ENCODE measurements around the gene MCRIP2. TPM values are rescaled to one million over a fixed set of nuclear protein-coding genes. Genes with fewer than 3 reads are reported as not detected.

Gene MCRIP2
- total RNA-seq, 4 donors from 2014 or later = 61.3 to 124 (median 69.1) TPM

DNA sequence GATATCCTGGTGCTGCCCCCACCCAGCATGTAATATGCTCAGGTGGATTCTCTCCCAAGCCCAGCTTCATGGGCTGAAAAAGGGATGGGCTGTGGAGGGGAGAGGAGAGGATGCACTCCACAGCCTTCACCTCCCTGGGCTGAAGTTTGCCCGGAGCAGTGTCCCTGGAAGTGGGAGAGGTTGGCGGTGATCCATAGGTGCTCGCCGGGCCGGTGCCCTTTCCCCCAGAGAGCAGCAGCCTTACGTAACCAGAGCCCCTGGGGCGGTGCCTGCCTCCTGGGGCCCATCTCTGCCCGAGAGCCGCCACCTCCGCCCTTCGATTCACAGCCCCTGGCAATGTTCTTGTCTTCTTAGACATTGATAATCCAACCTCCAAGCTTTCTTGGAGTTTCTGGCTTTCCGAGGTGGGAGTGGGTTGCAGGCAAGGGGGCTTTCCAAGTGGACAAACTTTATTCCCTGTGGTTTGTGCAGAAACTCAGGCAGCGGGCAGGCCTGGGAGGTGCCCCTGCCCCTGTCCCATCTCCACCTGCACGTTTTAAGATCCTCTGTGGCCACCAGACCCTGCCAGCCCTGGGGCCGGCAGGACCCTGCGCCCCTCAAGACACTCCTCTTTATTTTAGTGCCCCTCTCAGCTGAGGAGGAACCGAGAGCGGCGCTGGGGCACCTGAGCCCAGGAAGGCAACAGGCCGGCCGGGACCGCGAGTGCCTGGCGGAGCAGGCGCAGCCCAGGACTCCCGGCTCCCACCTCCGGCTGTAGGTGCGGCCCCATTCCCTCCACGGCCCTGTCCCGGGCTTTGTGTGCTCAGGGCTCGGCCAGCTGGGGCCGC lies 4.4 kb downstream of the MCRIP2 start:
- 62 to 68% methylated on average over 30 of the region's 32 CpGs for WGBS, 2 donors
- Histone ChIP-seq H3K27me3 (no peaks in the 10 kb centered on the region), H3K9me3 (no peaks in the 10 kb centered on the region), H3K36me3 (no peaks in the 10 kb centered on the region), H3K27ac (peak overlapping the region; percentile 28 to 92 (median 61)), H3K4me1 (peaks cover 56 to 71% of the 10 kb centered on the region in 2 donors), H3K4me3 (replicated peaks in 1 of 3) (no peak overlapping the region)
- peak; percentile 84 to 90 for DNase-seq
- TF ChIP-seq POLR2A (IDR thresholded peaks at IDR 0.05) = no peak
- TF ChIP-seq, protein P1, sequence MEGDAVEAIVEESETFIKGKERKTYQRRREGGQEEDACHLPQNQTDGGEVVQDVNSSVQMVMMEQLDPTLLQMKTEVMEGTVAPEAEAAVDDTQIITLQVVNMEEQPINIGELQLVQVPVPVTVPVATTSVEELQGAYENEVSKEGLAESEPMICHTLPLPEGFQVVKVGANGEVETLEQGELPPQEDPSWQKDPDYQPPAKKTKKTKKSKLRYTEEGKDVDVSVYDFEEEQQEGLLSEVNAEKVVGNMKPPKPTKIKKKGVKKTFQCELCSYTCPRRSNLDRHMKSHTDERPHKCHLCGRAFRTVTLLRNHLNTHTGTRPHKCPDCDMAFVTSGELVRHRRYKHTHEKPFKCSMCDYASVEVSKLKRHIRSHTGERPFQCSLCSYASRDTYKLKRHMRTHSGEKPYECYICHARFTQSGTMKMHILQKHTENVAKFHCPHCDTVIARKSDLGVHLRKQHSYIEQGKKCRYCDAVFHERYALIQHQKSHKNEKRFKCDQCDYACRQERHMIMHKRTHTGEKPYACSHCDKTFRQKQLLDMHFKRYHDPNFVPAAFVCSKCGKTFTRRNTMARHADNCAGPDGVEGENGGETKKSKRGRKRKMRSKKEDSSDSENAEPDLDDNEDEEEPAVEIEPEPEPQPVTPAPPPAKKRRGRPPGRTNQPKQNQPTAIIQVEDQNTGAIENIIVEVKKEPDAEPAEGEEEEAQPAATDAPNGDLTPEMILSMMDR (IDR thresholded peaks at IDR 0.05) = no peak
- intact Hi-C loops (cut with DNase I) = no loop called here

DNA sequence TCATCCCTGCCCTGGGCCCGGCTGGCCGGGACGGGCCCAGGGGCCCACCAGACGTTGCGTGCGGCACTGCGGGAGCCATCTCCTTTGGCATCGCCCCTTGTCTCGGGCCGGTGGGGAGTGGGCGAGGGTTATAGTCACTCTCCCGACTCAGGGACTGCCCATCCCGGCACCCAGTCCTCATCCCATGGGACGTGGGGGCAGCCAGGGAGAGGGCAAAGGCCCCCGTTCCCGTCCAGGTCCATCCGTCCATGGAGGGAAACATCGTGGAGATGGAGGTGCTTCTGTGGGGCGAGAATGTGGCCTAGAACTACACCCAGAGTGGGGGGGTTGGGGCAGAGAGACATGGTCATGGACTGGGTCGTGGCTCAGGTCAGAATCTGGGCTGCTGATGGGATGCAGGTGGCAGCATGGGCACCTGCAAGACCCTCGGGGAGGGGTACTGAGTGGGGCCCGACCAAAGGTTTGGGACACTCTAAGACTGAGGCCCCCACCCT lies 5.1 kb downstream of the MCRIP2 start:
- no peaks in the 10 kb centered on the region for H3K36me3 ChIP-seq
- no peak overlapping the region for H3K4me3 ChIP-seq (replicated peaks in 1 of 3)
- DNase-seq = no peak
- H3K4me1 ChIP-seq = peaks cover 51 to 67% of the 10 kb centered on the region in 2 donors
- H3K27me3 ChIP-seq = no peaks in the 10 kb centered on the region
- peak overlapping the region in 2 of 3 donors; percentile 61 to 92 for H3K27ac ChIP-seq
- no peak for TF ChIP-seq POLR2A (IDR thresholded peaks at IDR 0.05)
- TF ChIP-seq, protein P1 (IDR thresholded peaks at IDR 0.05) = no peak
- intact Hi-C loops (cut with DNase I) = no loop called here
- H3K9me3 ChIP-seq = no peaks in the 10 kb centered on the region
- 82 to 94% methylated on average over 17 to 22 of the region's 22 CpGs for WGBS, 2 donors

DNA sequence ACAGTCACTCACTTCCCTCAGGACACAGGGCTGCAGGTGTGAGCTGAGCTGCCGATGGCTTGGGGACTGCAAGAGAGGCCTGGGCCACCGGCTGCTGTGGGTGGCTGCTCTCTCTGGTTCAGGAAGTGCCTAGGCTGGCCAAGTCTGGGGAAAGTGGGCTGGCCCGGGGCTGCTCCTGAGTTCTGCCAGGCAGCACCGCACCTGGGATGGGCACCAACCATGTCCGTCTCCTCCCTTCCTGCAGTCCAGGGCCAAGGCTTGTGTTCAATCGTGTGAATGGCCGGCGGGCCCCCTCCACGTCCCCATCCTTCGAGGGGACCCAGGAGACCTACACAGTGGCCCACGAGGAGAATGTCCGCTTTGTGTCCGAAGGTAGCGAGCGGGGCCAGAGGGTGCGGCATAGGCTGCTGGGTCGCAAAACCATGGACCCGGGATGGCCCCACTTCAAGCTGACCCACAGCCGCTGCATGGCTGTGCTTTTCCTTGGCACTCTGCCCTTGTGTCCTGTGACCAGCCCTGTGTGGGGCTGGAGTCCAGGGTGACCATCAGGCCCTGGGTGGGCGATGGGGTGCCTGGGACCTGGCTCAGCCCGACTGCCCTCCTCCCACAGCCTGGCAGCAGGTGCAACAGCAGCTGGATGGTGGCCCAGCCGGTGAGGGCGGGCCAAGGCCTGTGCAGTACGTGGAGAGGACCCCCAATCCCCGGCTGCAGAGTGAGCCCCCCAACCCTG lies 5.7 kb downstream of the MCRIP2 start:
- H3K27ac ChIP-seq = peak overlapping the region in 2 of 3 donors; percentile 71 to 92
- H3K4me3 ChIP-seq (replicated peaks in 1 of 3) = no peak overlapping the region
- 79 to 87% methylated on average over 13 of the region's 25 CpGs for WGBS, 2 donors
- no peaks in the 10 kb centered on the region for H3K27me3 ChIP-seq
- no peaks in the 10 kb centered on the region for H3K9me3 ChIP-seq
- DNase-seq = peak; percentile 42 to 48
- peaks cover 51 to 67% of the 10 kb centered on the region in 2 donors for H3K4me1 ChIP-seq
- peaks cover 0 to 5% of the 10 kb centered on the region in 2 donors for H3K36me3 ChIP-seq
- no peak for TF ChIP-seq POLR2A (IDR thresholded peaks at IDR 0.05)
- TF ChIP-seq, protein P1 (IDR thresholded peaks at IDR 0.05) = no peak
- intact Hi-C loops (cut with DNase I) = no loop called here

DNA sequence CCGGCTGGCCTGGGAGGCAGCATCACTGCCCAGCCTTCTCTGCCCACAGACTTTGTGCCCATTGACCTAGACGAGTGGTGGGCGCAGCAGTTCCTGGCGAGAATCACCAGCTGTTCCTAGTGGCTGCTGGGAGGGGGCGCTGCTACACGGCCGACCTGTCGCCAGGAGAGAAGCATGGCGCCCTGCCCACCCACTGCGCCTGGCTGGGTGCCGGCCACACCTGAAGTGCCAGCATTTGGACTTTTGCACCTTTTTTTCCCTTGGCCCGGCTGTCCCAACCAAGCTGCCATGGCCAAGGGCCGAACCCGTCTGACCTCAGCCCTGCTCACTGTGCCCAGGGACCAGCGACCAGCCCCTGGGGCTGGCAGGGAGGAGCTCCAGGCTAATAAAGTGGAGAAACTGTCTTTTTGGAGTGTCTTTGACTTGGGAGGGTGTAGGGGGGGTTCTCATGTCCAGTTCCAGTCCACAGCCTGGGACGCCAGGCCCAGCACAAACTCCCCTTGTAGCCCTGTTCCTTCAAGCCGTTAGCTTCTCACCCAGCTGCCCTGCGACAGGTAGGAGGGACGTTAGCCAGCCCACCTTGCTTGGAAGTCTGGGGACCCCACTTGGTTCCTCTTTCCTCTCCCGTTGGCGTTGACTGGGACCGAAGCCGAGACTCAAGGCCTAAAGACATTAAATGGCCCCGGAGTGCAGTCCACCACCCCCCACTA lies 6.6 kb downstream of the MCRIP2 start:
- no peaks in the 10 kb centered on the region for H3K27me3 ChIP-seq
- peaks cover 0 to 8% of the 10 kb centered on the region in 2 donors for H3K36me3 ChIP-seq
- intact Hi-C loops (cut with DNase I) = no loop called here
- 30 to 32% methylated on average over 8 to 18 of the region's 24 CpGs for WGBS, 2 donors
- H3K4me3 ChIP-seq (replicated peaks in 1 of 3) = peak overlapping the region; percentile 51 to 98 (median 73)
- H3K4me1 ChIP-seq = peaks cover 43 to 58% of the 10 kb centered on the region in 2 donors
- DNase-seq = peak; percentile 76 to 79
- H3K9me3 ChIP-seq = no peaks in the 10 kb centered on the region
- TF ChIP-seq, protein P1 (IDR thresholded peaks at IDR 0.05) = peak in 4 of 6 experiments; percentile 28 to 51 (median 42)
- no peak for TF ChIP-seq POLR2A (IDR thresholded peaks at IDR 0.05)
- peak overlapping the region; percentile 71 to 92 (median 91) for H3K27ac ChIP-seq

Measured in thyroid gland (tissue), 4 donors.